Dedifferentiated amniotic fluid mesenchymal stem cell (primary cell): ENCODE results near the gene CFAP141.
"Not testable (repeated sequence)": the region's sequence is repeated elsewhere in the genome, so short reads cannot be mapped to it uniquely, and the experiment has no call there.

Experiments
- DNase-seq: peaks from one replicate; pipeline ENCODE4 v3.0.0-alpha.2; 2016; ENCODE audit errors: extremely low spot score

Gene CFAP141

DNA sequence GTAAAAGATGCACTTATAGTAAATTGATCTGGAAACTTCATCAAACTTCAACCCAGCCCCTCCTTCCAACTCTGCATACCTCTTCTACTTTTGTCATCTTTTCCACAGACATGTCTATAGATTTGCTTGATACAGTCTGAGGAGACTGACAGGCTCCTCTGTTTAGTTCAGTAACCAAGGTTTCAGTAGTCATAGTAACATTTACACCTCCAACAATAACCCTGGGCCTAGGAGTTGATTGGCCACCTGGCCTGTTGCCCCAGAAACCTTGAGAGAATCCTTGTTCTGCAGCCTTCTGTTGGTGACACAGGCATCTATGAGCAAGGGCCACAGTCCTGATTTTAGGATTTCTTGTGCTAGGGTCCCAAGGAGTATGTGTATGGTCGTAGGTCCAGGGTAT, at the start of gene CFAP141:
CFAP141 (minus strand) TSS at position 138 of the 400 bp plus-strand sequence; CDS start at position 112, 26 bp downstream.
- DNase-seq: no peak

GRCh38 chr1:154253671-154254070, 47.5 kb upstream of the CFAP141 start:
- DNase-seq: no peak

DNA sequence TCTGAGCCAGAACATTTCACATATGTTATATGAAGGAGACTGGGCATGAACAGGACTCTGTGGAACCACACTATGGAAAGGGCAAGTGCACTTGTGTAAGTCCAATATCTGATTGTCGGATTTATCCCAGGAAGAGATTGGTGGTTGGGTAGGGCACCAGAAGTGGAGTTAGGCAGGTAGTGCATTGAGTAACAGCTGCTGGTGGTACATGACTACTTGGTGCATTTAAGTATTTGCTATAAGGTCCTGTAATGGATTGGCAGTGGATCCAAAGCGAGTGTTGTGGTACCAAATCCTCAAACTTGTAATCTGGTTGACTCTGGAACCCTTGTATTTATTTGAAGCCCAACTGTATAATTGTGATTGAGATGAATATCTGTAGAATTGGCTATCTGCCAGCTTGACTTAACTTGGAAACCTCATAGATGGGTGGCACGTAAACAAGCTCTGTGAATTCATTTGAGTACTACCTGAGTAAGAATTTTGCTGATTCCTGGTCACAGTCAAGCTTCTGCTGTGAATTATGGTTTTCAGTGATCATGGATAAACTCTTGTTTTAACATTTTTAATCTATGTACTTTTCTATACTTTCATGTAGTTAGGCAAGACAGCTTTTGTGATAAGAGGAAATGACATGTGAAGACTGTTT, 35.7 kb upstream of the CFAP141 start:
- no peak for DNase-seq

DNA sequence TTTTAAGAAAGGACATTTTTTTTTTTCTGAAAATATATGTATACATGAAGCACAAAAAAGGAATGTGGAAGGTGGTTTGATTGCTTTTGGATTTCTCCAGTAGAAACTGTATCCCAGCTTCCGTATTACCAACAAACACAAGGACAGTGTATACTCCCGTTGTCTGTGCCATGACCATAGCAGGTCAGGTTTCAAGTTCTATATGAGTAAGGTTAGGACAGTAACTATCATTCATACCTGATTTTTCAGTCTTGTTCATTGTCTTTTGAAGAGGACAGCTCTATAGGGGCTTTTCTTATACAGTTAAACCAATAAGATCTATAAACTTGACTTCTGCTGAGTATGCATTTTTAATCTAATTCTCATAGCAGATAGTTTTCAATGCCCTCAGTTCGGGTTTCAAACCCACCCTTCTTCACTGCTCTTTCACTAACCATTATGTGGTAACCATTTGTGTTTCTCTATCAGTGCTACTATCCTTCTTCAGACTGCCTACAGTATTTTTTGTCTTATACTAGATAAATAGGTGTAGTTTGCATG, 34.2 kb upstream of the CFAP141 start:
- no peak for DNase-seq

- no peak for DNase-seq
Observed at GRCh38 chr1:154239491-154239890, 33.4 kb upstream of the CFAP141 start.

- no peak for DNase-seq
Observed at GRCh38 chr1:154237880-154238506, 31.9 kb upstream of the CFAP141 start.

DNA sequence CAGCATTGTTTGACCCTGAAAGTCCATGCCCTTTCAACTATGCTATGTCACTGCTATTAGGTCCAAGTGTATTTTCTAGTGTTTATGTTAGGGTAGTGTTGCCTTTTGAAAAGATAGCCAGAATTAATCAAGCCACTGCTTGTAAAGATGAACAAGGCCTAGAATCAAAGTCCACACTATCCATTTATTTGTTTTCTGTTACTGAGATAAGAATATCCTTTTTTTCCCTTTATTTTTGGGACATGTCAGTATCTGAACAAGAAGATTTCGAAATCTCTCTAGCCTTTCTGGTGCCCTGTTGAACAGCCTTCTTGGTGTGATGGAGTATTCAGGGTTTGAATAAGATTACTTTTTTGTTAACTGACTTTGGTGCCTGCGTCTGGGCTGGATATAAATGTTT, 31.3 kb upstream of the CFAP141 start:
- no peak for DNase-seq

GRCh38 chr1:154236855-154237254, 30.7 kb upstream of the CFAP141 start:
- DNase-seq: no peak

- not testable (repeated sequence) for DNase-seq
Observed at GRCh38 chr1:154233127-154233526, 27.0 kb upstream of the CFAP141 start.

DNA sequence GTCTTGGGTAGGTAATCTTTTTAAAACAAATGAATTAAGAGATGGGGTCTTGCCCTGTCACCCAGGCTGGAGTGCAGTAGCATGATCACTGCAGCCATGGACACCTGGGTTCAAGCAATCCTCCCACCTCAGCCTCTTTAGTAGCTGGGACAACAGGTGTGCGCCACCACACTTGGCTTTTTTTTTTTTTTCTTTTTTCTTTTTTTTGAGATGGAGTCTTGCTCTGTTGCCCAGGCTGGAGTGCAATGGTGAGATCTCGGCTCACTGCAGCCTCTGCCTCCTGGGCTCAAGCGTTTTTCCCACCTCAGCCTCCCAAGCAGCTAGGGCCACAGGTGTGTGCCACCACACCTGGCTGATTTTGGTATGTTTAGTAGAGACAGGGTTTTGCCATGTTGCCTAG, 25.0 kb upstream of the CFAP141 start:
- not testable (repeated sequence) for DNase-seq

DNA sequence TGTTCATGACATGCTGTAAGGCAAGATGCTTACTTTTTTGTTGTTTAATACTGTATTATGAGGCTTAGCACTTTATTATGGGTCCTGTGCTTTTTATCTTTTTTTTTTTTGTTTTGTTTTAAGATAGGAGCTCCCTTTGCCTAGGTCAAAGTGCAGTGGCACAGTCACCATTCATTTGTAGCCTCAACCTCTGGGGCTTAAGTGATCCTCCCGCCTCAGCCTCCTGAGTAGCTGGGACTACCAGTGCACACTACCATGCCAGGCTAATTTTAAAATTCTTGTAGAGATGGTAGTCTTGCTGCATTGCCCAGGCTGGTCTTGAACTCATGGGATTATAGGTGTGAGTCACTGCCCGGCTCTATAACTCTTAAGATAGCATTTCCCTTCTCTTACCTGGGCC, 19.2 kb upstream of the CFAP141 start:
- DNase-seq: no peak

DNA sequence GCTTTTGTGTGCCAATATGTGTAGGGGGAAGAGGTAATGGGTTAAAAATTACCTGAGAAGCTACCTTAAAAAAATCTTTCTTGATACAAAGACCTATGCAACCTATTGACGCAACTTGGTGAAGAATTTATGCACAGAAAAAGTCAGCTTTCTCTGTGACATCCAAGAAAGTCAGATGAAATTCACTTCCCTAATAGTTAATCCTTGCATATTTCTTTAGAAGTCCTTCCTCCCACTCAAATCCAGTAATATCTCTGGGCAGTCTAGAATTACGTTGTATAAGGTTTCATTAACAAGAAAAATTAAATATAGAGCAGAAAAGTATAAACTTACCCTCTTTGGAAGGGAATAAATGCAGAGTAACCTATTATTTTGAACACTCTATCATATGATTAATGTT, 17.5 kb upstream of the CFAP141 start:
- no peak for DNase-seq

DNA sequence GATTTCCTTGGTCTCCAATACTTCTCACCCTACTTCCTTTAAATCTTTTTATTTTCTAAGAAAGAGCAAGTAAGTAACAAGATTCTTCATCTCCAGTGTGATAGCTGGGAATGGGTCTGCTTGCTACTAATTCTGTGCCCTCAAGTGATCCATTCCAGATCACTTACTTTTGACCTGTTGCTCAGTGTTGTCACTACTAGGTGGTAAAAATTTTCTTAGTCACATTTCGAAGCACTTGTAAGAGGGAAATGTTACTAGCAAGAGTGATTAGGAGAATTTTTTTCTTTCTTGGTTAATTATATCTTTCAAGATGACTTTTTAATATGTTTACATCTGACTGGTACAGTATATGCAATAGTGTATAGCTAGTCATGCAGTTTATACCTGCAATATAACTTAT, 16.8 kb upstream of the CFAP141 start:
- no peak for DNase-seq

- DNase-seq: no peak
Observed at GRCh38 chr1:154222518-154222917, 16.4 kb upstream of the CFAP141 start.

DNA sequence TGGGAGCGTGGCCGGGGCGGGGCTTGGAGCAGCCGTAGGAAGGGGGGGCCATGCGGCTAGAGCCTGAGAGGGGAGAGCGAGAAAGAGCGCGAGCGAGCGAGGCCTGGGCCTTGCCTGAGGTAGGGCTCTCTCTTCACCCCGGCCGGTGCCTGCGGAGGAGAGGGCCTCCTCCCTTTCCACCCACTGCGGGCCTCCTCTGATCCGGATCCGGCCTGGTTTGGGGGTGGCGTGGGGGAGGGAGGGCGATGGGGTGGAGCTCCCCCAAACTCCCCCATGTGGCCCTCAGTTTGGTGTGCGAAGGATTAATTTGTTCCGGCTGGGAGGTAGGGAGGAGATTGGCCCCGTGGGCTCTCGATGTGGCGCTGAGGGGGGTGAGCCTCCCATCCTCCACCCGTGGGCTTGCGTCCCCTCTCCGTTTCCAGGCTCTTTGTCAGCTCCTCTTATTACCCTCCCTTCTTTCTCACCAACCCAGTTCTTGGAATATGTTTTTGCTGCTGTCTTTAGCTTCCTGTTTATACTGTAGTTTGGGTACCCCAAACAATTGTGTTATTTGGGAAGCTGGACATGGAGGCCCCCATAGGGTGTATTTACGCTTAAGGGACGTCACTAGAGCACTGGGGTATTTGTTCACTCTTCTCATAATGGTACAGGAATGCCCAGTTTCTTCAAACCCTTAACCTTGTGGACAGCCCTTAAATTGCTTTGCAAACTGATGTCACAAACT, 15.3 kb upstream of the CFAP141 start:
- peak; percentile 54 for DNase-seq

GRCh38 chr1:154220970-154221277, 14.8 kb upstream of the CFAP141 start:
- no peak for DNase-seq

DNA sequence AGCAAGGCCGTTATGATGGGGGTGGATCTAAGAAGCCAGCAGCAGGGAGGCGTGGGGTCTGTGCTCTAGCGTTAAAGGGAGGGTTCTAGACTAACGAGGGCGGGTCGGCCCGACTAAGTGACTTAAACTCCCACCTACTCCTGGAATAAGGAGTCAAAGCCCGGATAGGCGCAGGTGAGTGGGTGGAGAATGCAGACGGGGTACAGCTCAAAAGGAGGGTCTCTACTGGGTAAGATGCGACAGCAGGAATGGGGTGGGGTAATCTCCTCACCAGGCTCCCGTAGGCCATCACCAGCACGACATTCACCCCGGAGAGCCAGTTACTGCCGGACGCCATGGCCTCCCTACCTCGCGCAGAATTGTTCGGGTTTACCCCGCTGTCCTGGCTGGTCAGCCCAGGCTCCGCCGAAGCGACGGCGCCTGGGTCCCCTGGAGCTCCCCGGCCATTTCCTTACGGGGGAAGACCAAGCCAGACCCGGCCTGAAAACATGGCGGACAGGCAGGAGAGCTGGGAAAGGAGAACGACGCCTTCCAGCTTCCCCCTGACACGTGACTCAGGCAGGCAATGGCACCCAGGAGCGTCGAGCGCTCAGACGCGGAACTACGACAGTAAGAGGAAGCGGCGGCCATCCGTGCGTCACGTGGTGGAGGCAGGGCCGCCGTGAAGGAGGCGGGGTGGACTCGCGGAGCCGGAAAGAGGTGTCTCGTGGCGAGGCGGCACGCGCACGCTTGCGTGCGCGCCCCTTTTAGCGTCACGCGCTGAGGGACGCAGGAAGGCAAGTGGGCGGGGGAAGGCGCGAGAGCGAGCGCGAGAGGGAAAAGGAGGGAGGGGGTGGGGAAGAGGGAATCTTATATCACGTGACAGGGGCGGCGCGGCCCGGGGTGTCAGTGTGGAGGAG, 14.2 kb upstream of the CFAP141 start, which contains the start of gene UBAP2L:
UBAP2L (plus strand) TSS at position 885 of the 899 bp plus-strand sequence. CDS start 4,169 bp downstream, outside the sequence.
- peak; percentile 98 for DNase-seq

GRCh38 chr1:154219541-154219940, 13.4 kb upstream of the CFAP141 start:
- no peak for DNase-seq

GRCh38 chr1:154218545-154218944, 12.4 kb upstream of the CFAP141 start:
- DNase-seq: no peak

DNA sequence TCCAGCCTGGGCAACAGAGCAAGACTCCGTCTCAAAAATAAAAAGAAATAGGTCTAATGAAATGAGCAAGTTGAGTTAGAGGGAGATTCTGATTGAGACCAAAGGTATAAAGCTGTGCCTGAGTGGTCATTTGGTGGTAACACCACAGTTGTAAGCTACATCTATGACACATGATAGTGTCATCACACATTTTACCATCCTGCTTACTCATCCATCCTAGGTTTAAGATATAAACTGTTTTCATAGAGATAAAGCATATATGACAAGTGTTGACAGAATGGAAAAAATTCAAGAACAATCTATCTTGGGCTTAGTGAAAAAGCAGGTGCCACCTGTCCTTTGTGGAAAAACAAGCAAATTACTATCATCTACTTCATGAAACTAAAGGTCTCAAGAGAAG, 7.1 kb upstream of the CFAP141 start:
- DNase-seq: no peak

DNA sequence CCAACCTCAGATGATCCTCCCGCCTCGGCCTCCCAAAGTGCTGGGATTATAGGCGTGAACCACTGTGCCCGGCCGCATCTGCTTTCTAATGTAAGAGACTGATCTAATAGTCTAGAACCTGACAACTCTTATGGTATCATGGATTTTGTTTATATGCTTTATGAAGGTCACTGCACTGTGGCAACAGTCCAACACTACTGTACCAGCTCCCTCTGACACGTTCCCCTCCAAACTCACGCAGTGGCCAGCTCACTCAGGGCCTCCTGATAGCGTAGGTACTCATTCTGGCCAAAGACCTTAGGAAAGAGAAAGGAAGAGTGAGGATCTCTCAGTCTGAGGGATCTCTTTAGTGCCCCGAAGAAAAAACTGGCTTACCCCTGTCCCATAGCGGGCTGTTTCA, 6.0 kb upstream of the CFAP141 start:
- no peak for DNase-seq
